Measurements from ENCODE around the gene R3HDM2.

Gene R3HDM2

GRCh38 chr12:57430931-57431566 lies at the start of gene R3HDM2:
Gene R3HDM2 (minus strand): TSS chr12:57431043. CDS start chr12:57310428, 120,615 bp downstream.
- no peak for DNase-seq (ENCODE audit: low read depth)

- DNase-seq (ENCODE audit: low read depth), result no peak
These were observed 48.7 kb upstream of the R3HDM2 start, which contains the start of gene ARHGAP9 for GRCh38 chr12:57479376-57480115. Gene ARHGAP9 (minus strand): TSS chr12:57479866. CDS start chr12:57479406, 460 bp downstream.

- DNase-seq (ENCODE audit: low read depth), result no peak
These were observed 48.2 kb upstream of the R3HDM2 start for GRCh38 chr12:57479043-57479375.

- DNase-seq (ENCODE audit: low read depth), result no peak
These were observed 47.2 kb upstream of the R3HDM2 start for GRCh38 chr12:57477710-57478681.

GRCh38 chr12:57476993-57477709 lies 46.3 kb upstream of the R3HDM2 start:
- no peak for DNase-seq (ENCODE audit: low read depth)

- DNase-seq (ENCODE audit: low read depth), result no peak
These were observed 45.5 kb upstream of the R3HDM2 start for GRCh38 chr12:57476162-57476992.

- DNase-seq (ENCODE audit: low read depth), result no peak
These were observed 44.7 kb upstream of the R3HDM2 start for GRCh38 chr12:57475271-57476161.

- DNase-seq (ENCODE audit: low read depth), result no peak
These were observed 44.0 kb upstream of the R3HDM2 start for GRCh38 chr12:57474862-57475261.

GRCh38 chr12:57474430-57474829 lies 43.6 kb upstream of the R3HDM2 start:
- DNase-seq (ENCODE audit: low read depth), result no peak

GRCh38 chr12:57473886-57474285 lies 43.0 kb upstream of the R3HDM2 start:
- DNase-seq (ENCODE audit: low read depth), result no peak

- DNase-seq (ENCODE audit: low read depth), result no peak
These were observed 42.5 kb upstream of the R3HDM2 start for GRCh38 chr12:57473392-57473791.

- DNase-seq (ENCODE audit: low read depth), result no peak
These were observed 41.5 kb upstream of the R3HDM2 start for GRCh38 chr12:57472391-57472790.

GRCh38 chr12:57471661-57472060 lies 40.8 kb upstream of the R3HDM2 start:
- DNase-seq (ENCODE audit: low read depth), result no peak

- DNase-seq (ENCODE audit: low read depth), result no peak
These were observed 40.3 kb upstream of the R3HDM2 start for GRCh38 chr12:57470970-57471656.

- no peak for DNase-seq (ENCODE audit: low read depth)
These were observed 39.6 kb upstream of the R3HDM2 start for GRCh38 chr12:57470286-57470969.

- no peak for DNase-seq (ENCODE audit: low read depth)
These were observed 38.7 kb upstream of the R3HDM2 start for GRCh38 chr12:57469296-57470164.

- DNase-seq (ENCODE audit: low read depth), result no peak
These were observed 37.1 kb upstream of the R3HDM2 start for GRCh38 chr12:57467915-57468314.

All from GM04503 (cell line).